Left lung (tissue), 10 donors: ENCODE measurements around the gene ALX3. TPM values are rescaled to one million over a fixed set of nuclear protein-coding genes. Genes with fewer than 3 reads are reported as not detected.
"Not testable (repeated sequence)": the region's sequence is repeated elsewhere in the genome, so short reads cannot be mapped to it uniquely, and the experiment has no call there.

ENCODE experiments used
- ATAC-seq: fragments of 200-7000 bp; cut with Tn5 transposase; one replicate; pipeline ENCODE4 v1.9.1; 2020; ENCODE audit warnings: moderate library complexity
- DNase-seq, 4 donors: peaks; one replicate each; pipeline ENCODE4 v3.0.0-alpha.2; 2013 to 2020
- H3K27ac ChIP-seq, 2 donors: fragments of 200-600 bp; sonication (generic) in 1 of 2; one replicate each; pipeline versions ENCODE4 v1.5.0 to v1.8.0; 2020 to 2021
- H3K27me3 ChIP-seq, 2 donors: fragments of 200-600 bp; sonication (generic) in 1 of 2; one replicate each; pipeline versions ENCODE4 v1.5.0 to v1.8.0; 2020 to 2021
- H3K36me3 ChIP-seq, 2 donors: fragments of 200-600 bp; sonication (generic) in 1 of 2; one replicate each; pipeline versions ENCODE4 v1.5.0 to v1.8.0; 2020 to 2021
- H3K4me1 ChIP-seq, 2 donors: fragments of 200-600 bp; one replicate each; pipeline ENCODE4 v1.8.0; 2021
- H3K4me3 ChIP-seq, 2 donors: fragments of 200-600 bp; sonication (generic) in 1 of 2; one replicate each; pipeline versions ENCODE4 v1.5.0 to v1.8.0; 2020 to 2021; ENCODE audit warnings: mild to moderate bottlenecking in 1 of 2
- H3K9me3 ChIP-seq, 2 donors: fragments of 200-600 bp; sonication (generic) in 1 of 2; one replicate each; pipeline versions ENCODE4 v1.5.0 to v1.8.0; 2020 to 2021
- CTCF ChIP-seq, 2 donors: fragments of 200-600 bp; sonication (generic) in 1 of 2; IDR thresholded peaks; one replicate each; pipeline versions ENCODE4 v1.5.0 to v1.8.0; 2021; ENCODE audit warnings: antibody characterized with exemption in 2 of 2
- intact Hi-C, 2 donors: fragments of 100-400 bp; cut with DNase I; formaldehyde crosslinking; loops; one replicate each; pipeline versions ENCODE4 v1.11.2 to v1.14.2; 2022
- polyA plus RNA-seq, 6 donors: library from polyadenylated mRNA; unstranded; fragments of 120-200 nt; gene quantifications; one replicate each; pipeline ENCODE4 v1.2.1, GENCODE V29; 2013; ENCODE audit not compliant: insufficient read length in 6 of 6
- total RNA-seq, 2 donors: library from RNA; stranded (reverse); fragmentation: NEBNext Ultra II Directional; extraction: Animal tissue kit (Norgen Biotek cat#: 25700); gene quantifications; one replicate each; pipeline ENCODE4 v1.2.1, GENCODE V29; 2021
- donor health status: DM: no; HTN: yes; CAD: no.
- donor health status: DM: no; HTN: no; CAD: no.

Gene ALX3
- total and polyA plus RNA-seq, 8 donors: not detected

- H3K4me1 ChIP-seq: peaks cover 9 to 27% of the 10 kb centered on the region in 2 donors
- TF ChIP-seq CTCF (IDR thresholded peaks at IDR 0.05): peak in 1 of 2 donors; percentile 8
- H3K27ac ChIP-seq: peak within 1 kb of the TSS; percentile 88 to 91
- ATAC-seq: peak; percentile 95
- peaks cover 0 to 25% of the 10 kb centered on the region in 2 donors for H3K36me3 ChIP-seq
- intact Hi-C loops: no loop called here
- DNase-seq: peak; percentile 92 to 96 (median 96)
- no peaks in the 10 kb centered on the region for H3K27me3 ChIP-seq
- H3K4me3 ChIP-seq: peak within 1 kb of the TSS; percentile 98 to 99
- H3K9me3 ChIP-seq: no peaks in the 10 kb centered on the region
Measured at GRCh38 chr1:110034451-110035235, 35.8 kb downstream of the ALX3 start, which contains the start of gene STRIP1. TSS of gene STRIP1 (plus strand) at chr1:110034624. CDS start at chr1:110034638, 14 bp downstream.

DNA sequence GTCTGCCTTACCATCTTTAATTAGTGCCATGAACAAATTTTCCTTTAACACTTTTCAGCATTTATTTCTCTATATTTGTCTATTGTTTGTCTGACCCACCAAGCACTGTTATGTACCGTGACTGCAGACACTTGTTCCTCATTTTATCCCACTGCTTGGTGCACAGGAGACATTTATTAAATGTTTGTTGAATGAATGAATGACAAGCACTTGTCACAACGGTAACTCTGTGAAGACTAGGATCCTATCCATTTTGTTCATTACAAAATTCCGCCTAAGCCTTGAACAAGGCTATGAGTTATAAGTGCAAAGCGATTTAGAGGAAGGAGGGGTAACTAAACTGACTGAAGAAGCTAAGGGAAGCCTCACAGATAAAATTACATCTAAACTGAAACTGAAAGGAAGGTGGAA, 36.4 kb downstream of the ALX3 start:
- DNase-seq (no peak), ATAC-seq (no peak)
- Histone ChIP-seq H3K4me1 (peaks cover 9 to 27% of the 10 kb centered on the region in 2 donors), H3K4me3 (peak overlapping the region; percentile 98 to 99), H3K27me3 (no peaks in the 10 kb centered on the region), H3K9me3 (no peaks in the 10 kb centered on the region), H3K36me3 (peaks cover 0 to 19% of the 10 kb centered on the region in 2 donors), H3K27ac (peak overlapping the region; percentile 88 to 91)
- TF ChIP-seq CTCF (IDR thresholded peaks at IDR 0.05): no peak
- intact Hi-C loops: no loop called here

DNA sequence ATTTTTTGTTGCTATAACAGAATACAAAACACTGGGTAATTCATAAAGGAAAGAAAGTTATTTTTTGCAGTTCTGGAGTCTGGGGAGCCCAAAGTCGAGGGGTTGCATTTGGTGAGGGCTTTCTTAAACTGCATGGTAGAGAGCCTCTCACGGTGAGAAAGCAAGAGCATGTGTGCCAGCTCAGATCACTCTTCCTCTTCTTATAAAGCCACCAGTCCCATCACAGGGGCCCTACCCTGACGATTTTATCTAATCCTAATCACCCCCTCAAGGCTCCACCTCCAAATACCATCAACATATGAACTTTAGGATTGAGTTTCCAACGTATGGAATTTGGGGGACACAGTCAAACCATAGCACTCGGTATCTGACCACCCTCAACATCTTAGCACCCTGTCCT, 37.1 kb downstream of the ALX3 start:
- H3K36me3 ChIP-seq: peaks cover 0 to 13% of the 10 kb centered on the region in 2 donors
- TF ChIP-seq CTCF (IDR thresholded peaks at IDR 0.05): no peak
- H3K27me3 ChIP-seq: no peaks in the 10 kb centered on the region
- no peak overlapping the region for H3K4me3 ChIP-seq
- DNase-seq: no peak
- intact Hi-C loops: no loop called here
- no peaks in the 10 kb centered on the region for H3K9me3 ChIP-seq
- no peak overlapping the region for H3K27ac ChIP-seq
- peaks cover 9 to 27% of the 10 kb centered on the region in 2 donors for H3K4me1 ChIP-seq
- no peak for ATAC-seq

- no peak for TF ChIP-seq CTCF (IDR thresholded peaks at IDR 0.05)
- DNase-seq (no peak), ATAC-seq (no peak)
- Histone ChIP-seq H3K36me3 (peaks cover 0 to 2% of the 10 kb centered on the region in 2 donors), H3K27ac (no peak overlapping the region), H3K27me3 (no peaks in the 10 kb centered on the region), H3K4me3 (no peak overlapping the region), H3K9me3 (no peaks in the 10 kb centered on the region), H3K4me1 (peaks cover 9 to 27% of the 10 kb centered on the region in 2 donors)
- intact Hi-C loops: no loop called here
Measured at GRCh38 chr1:110032327-110032726, 38.1 kb downstream of the ALX3 start.

DNA sequence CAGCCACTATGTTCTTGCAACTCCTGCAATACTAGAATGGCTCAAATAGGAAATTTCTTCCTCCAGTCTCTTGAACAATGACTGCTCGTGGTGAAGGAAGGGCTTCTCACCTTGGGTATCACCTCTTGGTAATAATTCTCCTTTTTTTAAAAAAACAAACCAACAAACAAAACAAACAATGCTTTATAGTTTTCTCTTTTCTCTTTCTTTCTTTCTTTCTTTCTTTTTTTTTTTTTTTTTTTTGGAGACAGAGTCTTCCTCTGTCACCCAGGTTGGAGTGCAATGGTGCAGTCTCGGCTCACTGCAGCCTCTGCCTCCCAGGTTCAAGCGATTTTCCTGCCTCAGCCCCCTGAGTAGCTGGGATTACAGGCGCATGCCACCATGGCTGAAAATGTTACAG, 39.8 kb downstream of the ALX3 start:
- intact Hi-C loops, H3K36me3 ChIP-seq, H3K27me3 ChIP-seq, DNase-seq, ATAC-seq, H3K4me3 ChIP-seq, H3K9me3 ChIP-seq: not testable (repeated sequence)
- Histone ChIP-seq H3K27ac (peak overlapping the region in 1 of 2 donors; percentile 43), H3K4me1 (peaks cover 5 to 18% of the 10 kb centered on the region in 2 donors)
